KBM-7 (cell line): ENCODE measurements around the gene CARM1.
A peak's percentile ranks its signal among the peaks of the same experiment; 100 is the strongest.

ENCODE experiments used
- DNase-seq: peaks from one replicate; pipeline ENCODE4 v3.0.0-alpha.2; 2015
- in situ Hi-C: fragments of 300-500 bp; cut with MboI; formaldehyde crosslinking; loops from 2 replicates; pipeline ENCODE4 v1.14.3; 2020; ENCODE audit warnings: low sequenced_read_pairs, low pct_unique_long_range_greater_than_20kb, mixed read lengths

CARM1 gene

DNA sequence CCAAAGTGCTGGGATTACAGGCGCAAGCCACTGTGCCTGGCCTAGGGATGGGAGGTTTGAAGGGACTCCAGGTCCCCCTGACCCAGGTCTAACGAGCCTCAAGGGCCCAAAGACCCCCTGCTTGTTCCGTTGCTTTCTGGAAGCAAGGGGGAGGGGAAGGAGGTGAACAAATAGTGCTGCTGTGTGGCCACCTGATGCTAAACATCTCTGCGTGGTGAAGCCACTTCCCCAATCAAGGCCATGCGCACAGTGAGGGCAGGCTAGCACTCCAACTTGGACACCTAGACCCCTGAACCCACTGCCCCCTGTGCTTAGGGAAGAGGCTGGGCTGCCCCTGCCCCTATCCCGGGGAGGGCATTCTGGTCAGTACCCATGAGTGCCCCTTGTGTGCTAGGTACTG is 24.0 kb downstream of the CARM1 start:
- in situ Hi-C loops, result no loop called here
- no peak for DNase-seq

GRCh38 chr19:10895920-10896319 is 24.6 kb downstream of the CARM1 start:
- in situ Hi-C loops, result no loop called here
- DNase-seq, result no peak

DNA sequence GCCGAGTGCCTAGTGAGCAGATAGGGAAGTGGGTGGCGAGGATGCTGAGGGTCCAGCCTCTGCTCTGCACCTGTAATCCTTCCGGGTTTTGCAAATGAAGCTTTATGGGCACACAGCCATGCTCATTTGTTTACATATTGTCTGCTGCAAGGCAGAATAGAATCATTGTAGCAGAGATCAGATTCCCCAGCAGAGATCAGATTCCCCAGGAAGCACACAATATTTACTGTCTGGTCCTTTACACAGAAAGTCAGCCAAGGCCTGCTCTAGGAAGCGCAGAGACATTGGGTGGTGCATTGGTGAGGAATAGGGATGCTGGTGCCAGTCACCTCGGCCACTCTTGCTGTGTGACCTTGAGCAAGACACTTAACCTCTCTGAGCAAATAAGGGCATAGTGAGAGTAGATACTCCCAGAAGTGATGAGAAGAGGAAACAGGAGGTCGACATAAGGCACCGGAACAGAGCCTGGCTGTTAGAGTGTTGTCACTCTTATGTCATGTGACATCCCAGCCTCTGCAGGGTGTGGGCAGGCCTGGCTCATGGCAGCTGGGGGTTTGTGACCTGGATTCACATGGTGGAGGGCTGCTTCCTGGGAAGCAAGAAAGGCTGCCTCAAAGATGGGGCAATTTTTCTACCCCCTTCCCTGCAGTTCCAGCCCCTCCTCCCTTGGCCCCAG is 25.6 kb downstream of the CARM1 start:
- in situ Hi-C loops, result no loop called here
- peak; percentile 27 for DNase-seq

DNA sequence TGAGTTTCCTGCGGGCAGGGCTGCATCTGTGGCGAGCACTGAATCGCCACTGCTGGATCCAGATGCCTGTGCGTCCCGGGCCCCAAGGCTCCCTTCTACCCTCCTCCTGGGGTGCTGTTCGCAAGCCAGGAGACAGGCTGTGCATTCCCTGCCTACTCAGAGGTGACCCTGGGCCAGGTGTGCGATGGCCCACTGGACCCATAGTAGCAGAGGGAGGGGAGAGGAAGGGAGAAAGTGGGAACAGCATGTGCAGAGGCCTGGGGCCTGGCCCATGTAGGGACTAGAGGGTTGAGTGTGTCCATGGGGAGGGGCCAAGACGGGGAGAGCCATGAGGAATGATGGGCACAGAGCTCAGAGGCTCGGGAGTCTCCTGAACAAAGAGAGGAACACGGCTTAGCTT is 27.3 kb downstream of the CARM1 start:
- no peak for DNase-seq
- in situ Hi-C loops, result no loop called here

- in situ Hi-C loops, result no loop called here
- no peak for DNase-seq
Observed at GRCh38 chr19:10899151-10899653, 27.8 kb downstream of the CARM1 start.

GRCh38 chr19:10907925-10908324 is 36.6 kb downstream of the CARM1 start:
- in situ Hi-C loops, result no loop called here
- no peak for DNase-seq

DNA sequence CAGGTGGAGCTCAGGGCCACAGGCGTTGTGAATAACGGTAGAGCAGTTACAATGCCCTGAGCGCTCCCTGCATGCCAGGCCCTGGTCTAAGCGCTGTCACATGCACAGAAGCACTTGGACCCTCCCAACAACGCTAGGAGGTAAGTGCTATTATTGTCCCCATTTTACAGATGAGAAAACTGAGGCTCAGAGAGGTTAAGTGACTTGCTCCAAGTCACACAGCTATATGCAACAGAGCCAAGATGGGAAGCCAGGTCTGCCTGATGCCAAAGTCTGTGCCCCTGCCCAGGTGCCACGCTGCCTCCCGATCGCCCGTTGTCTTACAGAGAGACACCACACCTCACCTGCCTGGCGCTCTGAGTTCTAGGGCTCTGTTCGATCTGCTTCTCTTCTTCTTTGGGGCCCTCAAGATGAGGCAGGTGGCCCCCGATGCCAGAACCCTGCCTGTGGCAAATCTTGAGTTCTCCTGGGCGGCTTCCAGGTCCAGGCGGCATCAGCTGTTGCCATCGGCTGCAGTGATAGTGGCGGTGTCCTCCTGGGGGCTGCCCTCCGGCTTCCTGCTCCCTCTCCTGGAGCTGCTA is 37.1 kb downstream of the CARM1 start:
- in situ Hi-C loops, result no loop called here

DNA sequence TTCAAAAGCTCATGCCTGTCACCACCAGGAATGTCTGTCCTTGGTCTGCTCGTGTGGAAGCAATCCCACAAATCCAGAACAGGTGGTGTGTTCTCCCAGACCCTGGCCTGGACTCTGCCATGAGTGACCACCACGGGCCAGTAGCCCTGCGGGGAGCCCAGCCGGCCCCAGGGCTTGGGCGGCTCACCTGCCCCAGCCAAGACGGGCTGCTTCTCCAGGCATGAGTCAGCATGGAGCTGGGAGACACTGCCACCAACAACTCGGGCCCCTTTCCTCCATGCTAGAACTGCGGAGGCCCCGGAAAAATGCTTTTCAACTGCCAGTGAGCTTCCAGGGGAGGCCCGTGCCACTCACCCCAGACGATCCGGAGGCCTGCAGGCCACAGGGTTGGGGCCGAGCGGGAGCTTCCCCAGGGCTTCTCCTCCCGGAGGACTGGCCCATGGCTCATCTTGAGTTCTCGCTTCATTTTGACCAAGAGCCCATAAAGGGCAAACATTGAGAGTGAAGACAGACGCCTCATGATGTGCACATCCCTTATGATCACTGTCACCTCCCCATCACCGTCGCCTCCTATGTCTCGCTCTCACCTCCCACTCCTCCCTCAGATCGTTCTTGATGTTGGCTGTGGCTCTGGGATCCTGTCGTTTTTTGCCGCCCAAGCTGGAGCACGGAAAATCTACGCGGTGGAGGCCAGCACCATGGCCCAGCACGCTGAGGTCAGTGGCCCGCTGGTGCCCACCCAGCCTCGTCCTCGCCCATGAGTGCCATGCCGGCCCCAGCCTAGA is 40.4 kb downstream of the CARM1 start:
- DNase-seq, result no peak
- in situ Hi-C loops, result no loop called here

More for the DNA sequence above, 37.1 kb downstream of the CARM1 start:
- no peak for DNase-seq

DNA sequence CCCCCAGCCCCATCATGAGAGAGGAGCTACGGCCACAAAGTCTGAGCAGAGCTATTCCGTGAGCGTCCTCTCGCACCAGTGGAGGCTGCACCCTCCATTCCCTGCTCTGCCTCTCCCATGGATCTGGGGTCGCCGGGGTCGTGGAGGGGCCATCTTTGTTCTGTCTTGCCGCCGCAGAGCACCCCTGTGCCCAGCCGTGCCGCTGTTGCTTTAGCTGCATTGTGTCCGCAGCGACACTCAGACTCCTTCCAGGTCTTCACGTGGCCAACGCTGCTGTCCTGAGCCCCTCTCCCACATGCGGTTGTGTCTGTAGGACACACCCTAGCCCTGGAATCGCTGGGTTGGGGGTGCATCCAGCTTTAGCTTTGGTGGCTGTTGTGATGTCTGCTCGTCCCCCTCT is 41.3 kb downstream of the CARM1 start:
- in situ Hi-C loops, result no loop called here
- no peak for DNase-seq

- no peak for DNase-seq
- in situ Hi-C loops, result no loop called here
Observed at GRCh38 chr19:10913716-10914340, 42.5 kb downstream of the CARM1 start.

- no peak for DNase-seq
- in situ Hi-C loops, result no loop called here
Observed at GRCh38 chr19:10915130-10916091, 44.1 kb downstream of the CARM1 start.

DNA sequence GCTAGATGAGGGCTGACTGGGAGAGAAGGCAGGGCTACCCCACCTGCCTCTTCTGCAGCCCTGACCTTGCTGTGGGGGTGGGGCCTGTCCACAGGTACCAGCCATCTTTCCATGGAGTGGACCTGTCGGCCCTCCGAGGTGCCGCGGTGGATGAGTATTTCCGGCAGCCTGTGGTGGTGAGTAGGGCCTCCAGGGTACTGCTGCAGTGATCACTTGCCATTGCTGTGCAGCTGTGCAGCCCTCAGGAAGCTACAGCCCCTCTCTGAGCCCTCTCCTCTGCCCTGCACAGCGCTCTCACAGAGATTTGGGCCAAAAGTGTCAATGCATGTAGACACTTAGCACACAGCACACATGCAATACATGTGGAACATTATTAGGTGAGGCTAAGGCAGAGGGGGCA is 45.2 kb downstream of the CARM1 start:
- in situ Hi-C loops, result no loop called here
- no peak for DNase-seq

- in situ Hi-C loops, result no loop called here
- no peak for DNase-seq
Observed at GRCh38 chr19:10918359-10918758, 47.0 kb downstream of the CARM1 start.

DNA sequence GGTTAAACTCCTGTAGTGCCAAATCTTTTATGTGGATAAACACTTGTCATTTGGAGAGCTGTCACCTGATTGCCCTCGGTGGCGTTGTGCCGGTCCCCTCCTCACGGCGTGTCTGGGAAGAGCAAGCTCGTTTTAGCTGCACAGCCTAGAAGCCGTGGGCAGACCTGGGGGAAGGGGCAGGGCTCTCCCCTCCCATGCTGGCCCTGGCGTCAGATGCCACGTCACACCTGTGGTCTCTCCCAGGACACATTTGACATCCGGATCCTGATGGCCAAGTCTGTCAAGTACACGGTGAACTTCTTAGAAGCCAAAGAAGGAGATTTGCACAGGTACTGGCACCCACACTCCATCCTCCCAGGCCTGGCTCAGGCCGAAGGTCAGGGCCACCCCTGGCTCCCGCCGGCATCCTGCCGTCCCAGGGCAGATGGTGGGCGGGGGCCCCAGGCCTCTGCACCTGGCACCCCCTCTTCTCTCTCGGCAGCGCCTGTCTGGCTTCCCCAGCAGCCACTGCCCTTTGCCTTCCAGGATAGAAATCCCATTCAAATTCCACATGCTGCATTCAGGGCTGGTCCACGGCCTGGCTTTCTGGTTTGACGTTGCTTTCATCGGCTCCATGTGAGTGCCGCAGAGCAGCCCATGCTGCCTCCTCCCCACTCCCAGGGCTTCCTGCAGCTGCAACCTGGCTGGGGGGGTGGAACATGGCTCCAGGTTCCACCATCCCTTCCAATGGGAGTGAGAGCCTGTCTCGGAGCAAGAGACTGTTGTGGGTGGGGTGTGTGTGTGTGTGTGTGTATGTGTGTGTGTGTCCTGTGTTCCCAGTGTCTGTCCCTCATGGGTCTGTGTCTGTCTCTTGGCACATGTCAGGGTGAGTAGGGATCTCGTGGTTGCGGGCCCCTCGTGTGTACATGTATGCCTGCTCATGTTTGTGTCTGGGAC is 48.3 kb downstream of the CARM1 start:
- no peak for DNase-seq
- in situ Hi-C loops, result no loop called here

GRCh38 chr19:10920288-10920655 is 48.9 kb downstream of the CARM1 start:
- in situ Hi-C loops, result no loop called here
- no peak for DNase-seq

- in situ Hi-C loops, result no loop called here
- no peak for DNase-seq
Observed at GRCh38 chr19:10920781-10921180, 49.4 kb downstream of the CARM1 start.

GRCh38 chr19:10921199-10921909 is 50.0 kb downstream of the CARM1 start:
- in situ Hi-C loops, result no loop called here
- no peak for DNase-seq
